Measurements from ENCODE around the gene GFAP. TPM values are rescaled to one million over a fixed set of nuclear protein-coding genes. Genes with fewer than 3 reads are reported as not detected.

Gene GFAP
- total RNA-seq, 1 experiment from 2014 or later = not detected

DNA sequence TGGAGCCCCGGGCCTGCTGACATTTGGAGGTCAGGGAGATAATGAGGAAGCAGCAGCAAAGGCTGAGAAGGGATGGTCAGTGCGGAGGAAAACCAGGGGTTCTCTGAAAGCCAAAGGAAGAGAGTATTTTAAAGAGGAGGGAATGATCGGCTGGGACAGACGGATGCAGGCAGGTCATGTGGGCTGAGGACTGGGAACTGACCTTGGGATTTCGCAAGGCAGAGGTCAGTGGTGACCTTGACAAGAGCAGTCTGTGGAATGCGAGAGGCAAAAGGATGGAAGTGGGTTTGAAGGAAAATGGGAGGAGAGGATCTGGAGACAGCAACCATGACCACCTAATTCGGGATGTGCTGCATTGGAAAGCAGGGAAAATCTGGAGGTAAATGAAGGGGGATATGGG lies 26.3 kb downstream of the GFAP start:
- intact Hi-C loops (cut with micrococcal nuclease; ENCODE audit: unreplicated experiment) = no loop called here
- CTCF ChIA-PET = no interaction called here
- DNase-seq = no peak
- H3K27ac Mint-ChIP-seq (ENCODE audit: unreplicated experiment) = no peak overlapping the region
- H3K9me3 Mint-ChIP-seq (ENCODE audit: low read depth, unreplicated experiment) = no peaks in the 10 kb centered on the region
- H3K36me3 Mint-ChIP-seq (ENCODE audit: insufficient read depth, unreplicated experiment) = peaks cover 16% of the 10 kb centered on the region
- no peaks in the 10 kb centered on the region for H3K27me3 Mint-ChIP-seq (ENCODE audit: unreplicated experiment)
- BruUV-seq (replicated peaks) = no TSS peak
- H3K4me3 Mint-ChIP-seq (ENCODE audit: low read depth, unreplicated experiment) = no peak overlapping the region
- no peaks in the 10 kb centered on the region for H3K4me1 Mint-ChIP-seq (ENCODE audit: low read depth, unreplicated experiment)
- TF ChIP-seq, protein P1, sequence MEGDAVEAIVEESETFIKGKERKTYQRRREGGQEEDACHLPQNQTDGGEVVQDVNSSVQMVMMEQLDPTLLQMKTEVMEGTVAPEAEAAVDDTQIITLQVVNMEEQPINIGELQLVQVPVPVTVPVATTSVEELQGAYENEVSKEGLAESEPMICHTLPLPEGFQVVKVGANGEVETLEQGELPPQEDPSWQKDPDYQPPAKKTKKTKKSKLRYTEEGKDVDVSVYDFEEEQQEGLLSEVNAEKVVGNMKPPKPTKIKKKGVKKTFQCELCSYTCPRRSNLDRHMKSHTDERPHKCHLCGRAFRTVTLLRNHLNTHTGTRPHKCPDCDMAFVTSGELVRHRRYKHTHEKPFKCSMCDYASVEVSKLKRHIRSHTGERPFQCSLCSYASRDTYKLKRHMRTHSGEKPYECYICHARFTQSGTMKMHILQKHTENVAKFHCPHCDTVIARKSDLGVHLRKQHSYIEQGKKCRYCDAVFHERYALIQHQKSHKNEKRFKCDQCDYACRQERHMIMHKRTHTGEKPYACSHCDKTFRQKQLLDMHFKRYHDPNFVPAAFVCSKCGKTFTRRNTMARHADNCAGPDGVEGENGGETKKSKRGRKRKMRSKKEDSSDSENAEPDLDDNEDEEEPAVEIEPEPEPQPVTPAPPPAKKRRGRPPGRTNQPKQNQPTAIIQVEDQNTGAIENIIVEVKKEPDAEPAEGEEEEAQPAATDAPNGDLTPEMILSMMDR (IDR thresholded peaks at IDR 0.05; ENCODE audit: unreplicated experiment) = no peak

DNA sequence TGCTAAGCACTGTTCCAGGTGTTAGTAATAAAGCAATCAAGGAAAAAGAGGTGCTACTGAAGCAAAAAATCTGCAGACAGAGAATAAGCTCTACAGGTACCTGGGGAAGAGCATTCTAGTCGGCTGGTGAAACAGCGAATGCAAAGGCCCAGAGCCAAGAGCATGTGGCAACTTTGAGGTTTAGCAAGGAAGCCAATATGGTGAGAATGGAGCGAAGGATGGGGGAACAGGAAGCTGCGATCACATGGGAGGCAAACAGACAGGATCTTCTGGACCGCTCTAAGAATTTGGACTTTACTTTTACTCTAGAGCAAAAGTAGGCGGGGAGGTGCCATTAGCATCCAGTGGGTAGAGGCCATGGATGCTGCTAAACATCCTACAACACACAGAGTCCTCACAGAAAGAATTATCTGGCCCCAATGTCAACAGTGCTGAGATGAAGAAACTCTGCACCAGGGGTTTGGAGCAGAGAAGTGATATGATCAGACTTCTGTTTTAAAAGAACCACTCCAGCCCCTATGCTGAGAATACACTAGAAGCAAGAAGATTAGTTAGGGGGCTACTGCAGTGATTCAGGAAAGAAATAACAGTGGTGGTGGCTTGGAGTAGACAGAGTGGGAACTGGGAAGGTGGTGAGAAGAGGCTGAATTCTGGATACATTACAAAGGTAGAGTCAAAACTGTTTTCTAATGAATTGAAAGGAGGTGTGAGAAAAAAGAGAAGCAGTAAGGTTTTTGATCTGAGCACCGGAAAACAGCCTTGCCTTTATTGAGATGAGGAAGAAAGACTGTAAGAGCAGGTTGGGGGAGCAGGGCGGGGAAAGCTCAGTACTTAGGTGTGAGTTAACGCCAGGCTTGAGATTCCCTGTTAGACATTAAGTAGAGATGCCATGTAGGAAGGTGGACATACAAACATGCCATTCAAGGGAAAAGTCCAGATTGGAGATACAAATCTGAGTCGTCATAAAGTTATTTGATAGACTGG lies 27.0 kb downstream of the GFAP start:
- no TSS peak for BruUV-seq (replicated peaks)
- H3K4me3 Mint-ChIP-seq (ENCODE audit: low read depth, unreplicated experiment) = no peak overlapping the region
- H3K27ac Mint-ChIP-seq (ENCODE audit: unreplicated experiment) = no peak overlapping the region
- no peaks in the 10 kb centered on the region for H3K27me3 Mint-ChIP-seq (ENCODE audit: unreplicated experiment)
- TF ChIP-seq, protein P1 (IDR thresholded peaks at IDR 0.05; ENCODE audit: unreplicated experiment) = no peak
- no peak for DNase-seq
- intact Hi-C loops (cut with micrococcal nuclease; ENCODE audit: unreplicated experiment) = no loop called here
- CTCF ChIA-PET = no interaction called here
- no peaks in the 10 kb centered on the region for H3K4me1 Mint-ChIP-seq (ENCODE audit: low read depth, unreplicated experiment)
- peaks cover 15% of the 10 kb centered on the region for H3K36me3 Mint-ChIP-seq (ENCODE audit: insufficient read depth, unreplicated experiment)
- H3K9me3 Mint-ChIP-seq (ENCODE audit: low read depth, unreplicated experiment) = no peaks in the 10 kb centered on the region

DNA sequence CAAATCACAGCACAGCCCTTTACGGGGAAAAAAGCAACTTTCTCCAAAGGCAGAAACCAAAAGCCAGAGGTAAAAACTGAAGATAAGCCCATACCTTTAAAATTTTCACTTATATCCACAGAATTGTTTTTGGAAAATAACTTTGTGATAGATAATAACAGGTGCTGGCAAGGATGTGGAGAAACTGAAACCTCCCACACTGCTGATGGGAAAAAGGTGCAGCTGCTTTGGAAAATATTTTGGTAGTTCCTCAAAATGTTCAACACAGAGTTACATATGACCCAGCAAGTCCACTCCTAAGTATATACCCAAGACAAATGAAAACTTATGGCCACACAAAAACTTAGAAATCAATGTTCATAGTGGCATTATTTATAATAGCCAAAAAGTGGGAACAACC lies 28.3 kb downstream of the GFAP start:
- Mint-ChIP-seq H3K4me1 (ENCODE audit: low read depth, unreplicated experiment) (no peaks in the 10 kb centered on the region), H3K36me3 (ENCODE audit: insufficient read depth, unreplicated experiment) (peaks cover 25% of the 10 kb centered on the region), H3K4me3 (ENCODE audit: low read depth, unreplicated experiment) (no peak overlapping the region), H3K27me3 (ENCODE audit: unreplicated experiment) (no peaks in the 10 kb centered on the region), H3K27ac (ENCODE audit: unreplicated experiment) (no peak overlapping the region), H3K9me3 (ENCODE audit: low read depth, unreplicated experiment) (no peaks in the 10 kb centered on the region)
- TF ChIP-seq, protein P1 (IDR thresholded peaks at IDR 0.05; ENCODE audit: unreplicated experiment) = no peak
- no peak for DNase-seq
- CTCF ChIA-PET = interaction anchor here (0.7 kb wide), 1 partner anchor 10 kb away, joined by 4 read pairs; no protein-coding TSS in a partner anchor
- intact Hi-C loops (cut with micrococcal nuclease; ENCODE audit: unreplicated experiment) = no loop called here
- BruUV-seq (replicated peaks) = no TSS peak

DNA sequence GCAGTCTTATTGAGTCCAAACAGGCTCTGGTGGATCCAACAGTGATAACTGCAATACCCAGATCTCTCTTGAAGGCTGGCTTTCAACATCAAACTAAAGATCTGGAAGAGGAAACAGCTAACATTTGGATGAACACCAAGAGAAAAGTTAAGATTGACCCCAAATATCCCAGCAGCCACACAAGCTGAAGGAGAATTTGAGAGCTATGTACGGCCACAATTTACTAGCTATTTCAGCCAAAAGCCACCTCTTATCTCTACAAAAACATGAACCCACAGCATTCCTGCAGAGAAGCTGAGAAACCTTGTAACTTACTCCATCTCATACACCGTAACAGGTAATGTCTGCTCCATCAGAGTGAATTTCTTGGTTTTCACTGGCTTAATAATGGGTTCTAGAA lies 30.4 kb downstream of the GFAP start:
- intact Hi-C loops (cut with micrococcal nuclease; ENCODE audit: unreplicated experiment) = no loop called here
- CTCF ChIA-PET = interaction anchor here (0.8 to 1.3 kb wide), 3 partner anchors 39 to 109 kb away, joined by 3 to 5 read pairs (median 3); no protein-coding TSS in a partner anchor
- H3K4me3 Mint-ChIP-seq (ENCODE audit: low read depth, unreplicated experiment) = no peak overlapping the region
- H3K9me3 Mint-ChIP-seq (ENCODE audit: low read depth, unreplicated experiment) = no peaks in the 10 kb centered on the region
- no peak overlapping the region for H3K27ac Mint-ChIP-seq (ENCODE audit: unreplicated experiment)
- H3K36me3 Mint-ChIP-seq (ENCODE audit: insufficient read depth, unreplicated experiment) = peaks cover 39% of the 10 kb centered on the region
- no peak for DNase-seq
- no peaks in the 10 kb centered on the region for H3K4me1 Mint-ChIP-seq (ENCODE audit: low read depth, unreplicated experiment)
- BruUV-seq (replicated peaks) = no TSS peak
- TF ChIP-seq, protein P1 (IDR thresholded peaks at IDR 0.05; ENCODE audit: unreplicated experiment) = no peak
- no peaks in the 10 kb centered on the region for H3K27me3 Mint-ChIP-seq (ENCODE audit: unreplicated experiment)
